Uterus (tissue), 4 donors: ENCODE measurements around the gene HMGN5. TPM values are rescaled to one million over a fixed set of nuclear protein-coding genes. Genes with fewer than 3 reads are reported as not detected.
A peak's percentile ranks its signal among the peaks of the same experiment; 100 is the strongest.

ENCODE experiments used
- DNase-seq, 2 donors: peaks; one replicate each; pipeline ENCODE4 v3.0.0-alpha.2; 2019 to 2020
- H3K27ac ChIP-seq, 2 donors: fragments of 200-600 bp; sonication (generic); 1 replicate in 1 of 2; 2 replicates in 1 of 2; pipeline ENCODE4 v1.5.1; 2016 to 2018
- H3K27me3 ChIP-seq, 2 donors: fragments of 200-600 bp; sonication (generic); one replicate each; pipeline ENCODE4 v1.5.1; 2018 to 2019; ENCODE audit warnings: control low read depth in 1 of 2
- H3K36me3 ChIP-seq, 2 donors: fragments of 200-600 bp; sonication (generic); one replicate each; pipeline ENCODE4 v1.5.1; 2019; ENCODE audit warnings: control low read depth in 1 of 2
- H3K4me1 ChIP-seq, 2 donors: fragments of 200-600 bp; sonication (generic); one replicate each; pipeline ENCODE4 v1.5.1; 2018 to 2019; ENCODE audit warnings: control low read depth in 1 of 2
- H3K4me3 ChIP-seq, 2 donors: fragments of 200-600 bp; sonication (generic); 1 replicate in 1 of 2; 2 replicates in 1 of 2; pipeline ENCODE4 v1.5.1; 2018 to 2019; ENCODE audit warnings: mild to moderate bottlenecking in 1 of 2
- H3K9me3 ChIP-seq, 2 donors: fragments of 200-600 bp; sonication (generic); one replicate each; pipeline ENCODE4 v1.5.1; 2019; ENCODE audit warnings: control low read depth in 1 of 2
- POLR2A ChIP-seq, 2 donors: fragments of 450-650 bp; IDR thresholded peaks; one replicate each; pipeline ENCODE4 v1.6.1; 2016; ENCODE audit warnings: antibody characterized with exemption in 2 of 2, mild to moderate bottlenecking in 1 of 2, moderate library complexity in 1 of 2
- intact Hi-C: fragments of 100-400 bp; cut with DNase I; formaldehyde crosslinking; loops from one replicate; pipeline ENCODE4 v1.15.1; 2023; ENCODE audit warnings: low total_unique reads
- total RNA-seq, 4 donors: library from RNA; depleted of rRNA in 3 of 4; stranded (reverse); fragments of >200 nt in 3 of 4; gene quantifications; one replicate each; pipeline versions ENCODE4 v1.1.0 to v1.2.4, GENCODE V29; 2014 to 2023
- TF ChIP-seq, protein P1 (sequence below), 4 experiments: fragments of 200-600 bp in 2 of 4; fragments of 450-650 bp in 2 of 4; sonication (generic) in 2 of 4; IDR thresholded peaks; one replicate each; pipeline ENCODE4 v1.5.1; 2016 to 2019; ENCODE audit warnings: antibody characterized with exemption in 4 of 4, mild to moderate bottlenecking in 2 of 4, moderate library complexity in 1 of 4
- donor health status: DM: yes; HTN: yes; CAD: no.

The HMGN5 gene
- total RNA-seq, 4 donors from 2014 or later, result 0.26 to 10.3 (median 3.1) TPM

DNA sequence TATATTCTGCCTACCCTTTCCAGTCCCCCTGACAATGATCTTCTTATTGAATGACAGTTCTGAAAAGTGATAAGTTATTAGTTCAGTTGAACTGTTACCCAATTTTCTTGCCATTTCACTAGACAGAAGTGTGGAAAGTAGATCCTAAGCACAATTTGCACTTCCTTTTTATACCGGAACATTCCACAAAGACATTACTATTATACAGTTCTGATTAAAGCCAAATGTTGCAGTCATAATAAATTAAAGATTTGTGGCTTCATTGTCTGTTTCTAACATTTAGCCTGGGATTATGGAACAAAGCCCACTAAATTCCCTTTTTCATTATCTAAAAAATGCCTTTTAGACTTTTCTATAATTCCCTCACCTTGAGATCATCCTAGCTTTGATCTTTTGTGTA lies 14.0 kb upstream of the HMGN5 start:
- Histone ChIP-seq H3K4me3 (no peak overlapping the region), H3K4me1 (no peaks in the 10 kb centered on the region), H3K27ac (peak overlapping the region in 1 of 2 donors; percentile 28), H3K9me3 (no peaks in the 10 kb centered on the region), H3K36me3 (no peaks in the 10 kb centered on the region), H3K27me3 (no peaks in the 10 kb centered on the region)
- TF ChIP-seq, protein P1, sequence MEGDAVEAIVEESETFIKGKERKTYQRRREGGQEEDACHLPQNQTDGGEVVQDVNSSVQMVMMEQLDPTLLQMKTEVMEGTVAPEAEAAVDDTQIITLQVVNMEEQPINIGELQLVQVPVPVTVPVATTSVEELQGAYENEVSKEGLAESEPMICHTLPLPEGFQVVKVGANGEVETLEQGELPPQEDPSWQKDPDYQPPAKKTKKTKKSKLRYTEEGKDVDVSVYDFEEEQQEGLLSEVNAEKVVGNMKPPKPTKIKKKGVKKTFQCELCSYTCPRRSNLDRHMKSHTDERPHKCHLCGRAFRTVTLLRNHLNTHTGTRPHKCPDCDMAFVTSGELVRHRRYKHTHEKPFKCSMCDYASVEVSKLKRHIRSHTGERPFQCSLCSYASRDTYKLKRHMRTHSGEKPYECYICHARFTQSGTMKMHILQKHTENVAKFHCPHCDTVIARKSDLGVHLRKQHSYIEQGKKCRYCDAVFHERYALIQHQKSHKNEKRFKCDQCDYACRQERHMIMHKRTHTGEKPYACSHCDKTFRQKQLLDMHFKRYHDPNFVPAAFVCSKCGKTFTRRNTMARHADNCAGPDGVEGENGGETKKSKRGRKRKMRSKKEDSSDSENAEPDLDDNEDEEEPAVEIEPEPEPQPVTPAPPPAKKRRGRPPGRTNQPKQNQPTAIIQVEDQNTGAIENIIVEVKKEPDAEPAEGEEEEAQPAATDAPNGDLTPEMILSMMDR (IDR thresholded peaks at IDR 0.05), result no peak
- no peak for TF ChIP-seq POLR2A (IDR thresholded peaks at IDR 0.05)
- intact Hi-C loops, result no loop called here
- no peak for DNase-seq

DNA sequence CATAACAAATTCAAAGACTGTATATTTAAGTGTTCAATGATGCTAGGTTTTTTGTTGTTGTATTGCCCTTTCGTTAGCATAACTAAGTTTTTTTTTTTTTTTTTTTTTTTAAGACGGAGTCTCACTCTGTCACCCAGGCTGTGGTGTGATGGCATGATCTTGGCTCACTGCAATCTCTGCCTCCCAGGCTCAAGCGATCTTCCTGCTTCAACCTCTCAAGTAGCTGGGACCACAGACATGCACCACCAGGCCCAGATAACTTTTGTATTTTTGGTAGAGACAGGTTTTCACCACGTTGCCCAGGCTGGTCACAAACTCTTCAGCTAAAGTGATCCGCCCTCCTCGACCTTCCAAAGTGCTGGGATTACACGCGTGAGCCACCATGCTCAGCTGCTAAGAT lies 7.2 kb upstream of the HMGN5 start:
- Histone ChIP-seq H3K9me3 (no peaks in the 10 kb centered on the region), H3K27ac (no peak overlapping the region), H3K27me3 (no peaks in the 10 kb centered on the region), H3K4me3 (no peak overlapping the region), H3K36me3 (no peaks in the 10 kb centered on the region), H3K4me1 (no peaks in the 10 kb centered on the region)
- intact Hi-C loops, result no loop called here
- no peak for TF ChIP-seq POLR2A (IDR thresholded peaks at IDR 0.05)
- TF ChIP-seq, protein P1 (IDR thresholded peaks at IDR 0.05), result no peak
- no peak for DNase-seq

DNA sequence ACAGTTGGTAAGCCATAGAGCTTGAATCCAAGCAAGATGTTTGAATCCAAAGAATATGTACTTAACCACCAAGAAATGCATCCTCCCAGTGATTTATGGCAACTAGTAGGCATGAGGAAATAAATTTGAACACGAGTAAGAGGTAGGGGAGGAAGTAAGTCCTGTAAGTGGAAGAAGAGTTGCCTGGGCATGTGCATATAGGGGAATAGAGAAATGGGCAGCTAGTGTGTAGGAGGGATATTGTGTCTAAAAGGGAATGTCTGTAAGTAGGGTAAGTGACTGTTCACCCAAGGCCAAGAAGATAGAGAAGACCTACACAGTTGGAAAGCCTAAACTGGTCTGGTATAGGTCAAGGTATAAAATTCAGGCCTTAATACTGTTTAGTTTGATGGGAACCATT lies 4.8 kb upstream of the HMGN5 start:
- no peaks in the 10 kb centered on the region for H3K27me3 ChIP-seq
- no peak overlapping the region for H3K4me3 ChIP-seq
- no peaks in the 10 kb centered on the region for H3K36me3 ChIP-seq
- no peaks in the 10 kb centered on the region for H3K4me1 ChIP-seq
- no peaks in the 10 kb centered on the region for H3K9me3 ChIP-seq
- intact Hi-C loops, result no loop called here
- DNase-seq, result no peak
- no peak overlapping the region for H3K27ac ChIP-seq
- TF ChIP-seq, protein P1 (IDR thresholded peaks at IDR 0.05), result no peak
- TF ChIP-seq POLR2A (IDR thresholded peaks at IDR 0.05), result no peak

DNA sequence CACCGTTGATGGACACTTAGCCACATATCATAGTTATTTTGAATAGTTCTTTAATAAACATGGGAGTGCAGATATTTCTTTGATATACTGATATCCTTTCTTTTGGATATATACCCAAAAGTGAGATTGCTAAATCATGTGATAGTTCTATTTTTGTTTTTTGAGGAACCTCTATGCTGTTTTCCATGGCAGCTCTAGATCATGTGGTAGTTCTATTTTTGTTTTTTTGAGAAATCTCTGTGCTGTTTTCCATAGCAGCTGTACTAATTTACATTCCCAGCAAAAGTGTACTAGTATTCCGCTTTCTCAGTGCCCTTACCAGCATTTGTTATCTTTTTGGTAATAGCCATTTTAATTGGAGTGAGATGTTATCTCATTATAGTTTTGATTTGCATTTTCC lies 3.8 kb upstream of the HMGN5 start:
- no peak for TF ChIP-seq POLR2A (IDR thresholded peaks at IDR 0.05)
- TF ChIP-seq, protein P1 (IDR thresholded peaks at IDR 0.05), result no peak
- Histone ChIP-seq H3K27ac (no peak overlapping the region), H3K9me3 (no peaks in the 10 kb centered on the region), H3K36me3 (no peaks in the 10 kb centered on the region), H3K27me3 (no peaks in the 10 kb centered on the region), H3K4me3 (no peak overlapping the region), H3K4me1 (no peaks in the 10 kb centered on the region)
- intact Hi-C loops, result no loop called here
- DNase-seq, result no peak

DNA sequence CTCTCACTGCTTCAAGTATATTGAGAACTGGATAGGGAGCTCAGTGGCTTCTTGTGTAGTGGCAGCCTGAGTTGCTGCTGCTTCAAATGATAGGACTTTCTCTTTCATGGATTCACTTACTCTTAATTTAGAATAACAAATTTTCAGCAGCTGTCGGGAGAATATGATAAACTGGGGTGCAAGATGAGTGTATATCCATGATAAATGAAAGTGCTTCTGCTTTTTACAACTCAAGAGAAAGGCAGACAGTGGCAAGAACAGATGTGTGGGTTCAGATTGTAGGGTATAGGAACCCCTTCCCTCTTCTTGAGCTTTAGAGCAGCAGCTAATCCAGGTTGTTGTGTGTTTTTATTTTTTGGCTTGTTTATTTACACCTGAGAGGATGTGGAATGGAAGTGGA lies 1.2 kb upstream of the HMGN5 start:
- H3K4me3 ChIP-seq, result peak overlapping the region; percentile 45 to 50
- TF ChIP-seq, protein P1 (IDR thresholded peaks at IDR 0.05), result no peak
- TF ChIP-seq POLR2A (IDR thresholded peaks at IDR 0.05), result no peak
- no peaks in the 10 kb centered on the region for H3K36me3 ChIP-seq
- H3K27me3 ChIP-seq, result no peaks in the 10 kb centered on the region
- H3K4me1 ChIP-seq, result no peaks in the 10 kb centered on the region
- no peak for DNase-seq
- intact Hi-C loops, result no loop called here
- peak overlapping the region; percentile 75 to 78 for H3K27ac ChIP-seq
- H3K9me3 ChIP-seq, result no peaks in the 10 kb centered on the region
